Cerebellar cortex (tissue), 1 donor: ENCODE data around the gene NKIRAS2.
A peak's percentile ranks its signal among the peaks of the same experiment; 100 is the strongest.

Source experiments
- DNase-seq: peaks from one replicate; pipeline ENCODE4 v3.0.0-alpha.2; 2015; ENCODE audit warnings: low spot score

NKIRAS2 gene

DNA sequence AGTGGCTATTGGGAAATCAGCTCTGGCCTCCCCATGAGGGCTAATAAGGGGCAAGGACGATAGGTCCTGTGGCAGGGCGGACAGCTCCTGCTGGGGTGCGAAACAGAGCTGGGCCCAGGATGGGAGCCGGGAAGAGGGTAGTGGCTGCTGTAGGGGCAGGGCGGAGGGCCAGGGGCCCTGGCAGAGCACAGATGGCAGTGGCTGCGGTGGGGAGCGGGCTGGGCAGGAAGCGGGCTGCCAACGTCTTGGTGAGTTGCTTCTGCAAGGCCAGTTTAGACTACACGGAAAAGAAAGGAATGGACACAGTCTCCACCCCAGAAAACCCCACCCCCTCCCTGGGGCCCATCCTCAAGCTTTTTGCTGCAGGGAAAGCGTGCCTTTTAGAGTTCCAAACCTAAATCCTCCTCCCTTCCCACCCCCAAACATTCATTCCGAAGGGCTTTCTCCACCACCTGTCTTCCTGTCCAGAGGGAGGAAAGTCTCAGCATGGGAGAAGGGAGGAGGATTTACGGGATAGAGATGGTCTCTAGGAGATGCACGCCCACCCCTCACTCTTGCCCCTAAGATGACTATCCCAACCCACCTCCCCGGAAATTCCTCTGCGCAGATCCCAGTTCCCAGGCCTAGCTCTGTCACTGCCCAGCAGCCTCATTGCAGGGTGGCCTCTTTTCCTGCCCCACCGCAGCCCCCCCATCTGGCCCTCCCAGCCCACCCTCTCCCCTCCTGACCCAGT is 7.1 kb downstream of the NKIRAS2 start:
- DNase-seq = no peak

DNA sequence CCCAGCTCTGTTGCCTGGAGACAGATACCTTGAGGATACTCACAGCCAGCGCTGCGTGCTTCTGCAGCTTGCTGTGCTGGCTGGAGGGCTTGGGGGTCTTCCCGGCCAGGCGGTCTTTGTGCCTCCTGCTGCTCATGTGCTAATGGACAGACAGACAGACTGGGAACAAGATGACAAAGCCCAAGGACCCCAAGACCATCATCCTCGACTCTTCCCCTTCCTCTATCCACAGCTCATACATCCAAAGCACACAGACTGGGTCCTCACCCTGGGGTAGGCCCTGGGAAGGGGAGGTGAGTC is 7.7 kb downstream of the NKIRAS2 start:
- DNase-seq = no peak

DNA sequence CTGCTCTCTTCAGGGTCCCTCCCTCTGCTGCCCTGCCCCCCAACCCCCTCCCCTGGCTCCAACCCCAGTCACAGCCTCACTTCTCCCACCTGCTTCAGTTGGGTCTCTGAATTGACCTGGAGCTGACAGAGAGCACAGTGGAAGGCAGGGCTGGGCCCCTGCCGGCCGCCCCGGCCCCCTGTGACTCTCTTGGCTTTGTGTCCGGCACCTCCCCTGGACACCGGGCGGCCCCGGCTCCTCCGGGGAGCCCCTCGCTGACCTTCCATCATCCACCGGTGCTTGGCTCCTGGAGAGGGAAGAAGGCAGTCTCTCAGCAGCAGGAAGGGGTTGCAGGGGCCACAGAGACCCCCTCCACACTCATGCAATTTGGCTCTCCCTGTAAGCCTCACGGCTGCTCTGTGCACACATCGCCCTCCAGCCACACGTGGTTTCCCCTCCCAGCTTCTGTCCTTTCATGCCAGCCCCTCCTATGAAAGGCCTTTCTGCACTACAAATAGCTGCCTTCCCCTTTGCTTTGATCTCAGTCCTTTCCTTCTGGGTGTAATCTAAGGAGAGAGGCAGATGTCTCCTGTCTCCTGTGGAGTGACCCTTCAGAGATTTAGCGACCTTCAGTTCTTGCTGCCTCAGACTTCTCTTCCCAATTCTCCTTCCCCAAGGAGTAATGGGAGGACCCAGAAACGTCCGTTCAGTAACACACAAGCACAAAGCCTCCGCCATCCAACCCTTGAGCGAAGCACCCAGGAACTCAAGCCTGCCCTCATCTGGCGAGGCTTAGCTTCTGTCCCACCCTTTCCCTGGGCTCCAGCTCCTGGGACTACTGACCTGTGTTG is 8.3 kb downstream of the NKIRAS2 start:
- peak; percentile 55 for DNase-seq

DNA sequence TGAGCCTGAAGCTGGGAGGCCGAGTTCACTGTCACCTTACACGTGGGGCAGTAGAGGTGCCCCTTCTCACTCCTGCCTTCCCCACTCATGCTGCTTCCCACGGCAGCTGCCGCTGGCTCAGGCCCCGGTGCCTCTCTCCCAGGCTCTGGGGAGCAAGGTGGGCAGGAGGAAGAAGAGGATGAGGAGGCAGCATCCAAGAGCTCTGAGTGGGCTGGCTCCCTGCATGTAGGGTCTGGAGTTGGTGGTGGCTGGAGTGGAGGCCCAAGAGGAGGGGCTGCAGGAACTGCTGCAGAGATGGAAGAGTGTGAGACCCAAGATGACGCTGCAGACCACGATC is 8.9 kb downstream of the NKIRAS2 start:
- no peak for DNase-seq

DNA sequence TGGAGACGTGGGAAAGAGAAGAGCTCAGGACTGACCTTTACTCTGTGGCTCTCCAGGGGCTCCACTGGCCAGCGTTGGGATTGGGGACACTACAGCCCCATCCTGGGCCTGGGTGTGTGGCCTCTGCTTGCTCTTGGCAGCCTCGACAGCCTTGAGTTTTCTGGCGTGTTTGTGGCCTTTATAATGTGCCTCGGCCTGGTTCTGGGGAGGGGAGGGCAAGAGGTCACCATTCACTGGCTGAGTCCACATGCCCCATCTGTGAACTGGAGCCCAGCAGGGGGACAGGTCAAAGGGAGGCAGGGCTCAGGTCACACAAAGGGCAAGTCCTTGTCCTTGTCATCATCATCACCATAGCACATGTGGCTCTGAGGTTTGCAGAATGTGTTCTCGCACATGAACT is 11.7 kb downstream of the NKIRAS2 start:
- DNase-seq = no peak

DNA sequence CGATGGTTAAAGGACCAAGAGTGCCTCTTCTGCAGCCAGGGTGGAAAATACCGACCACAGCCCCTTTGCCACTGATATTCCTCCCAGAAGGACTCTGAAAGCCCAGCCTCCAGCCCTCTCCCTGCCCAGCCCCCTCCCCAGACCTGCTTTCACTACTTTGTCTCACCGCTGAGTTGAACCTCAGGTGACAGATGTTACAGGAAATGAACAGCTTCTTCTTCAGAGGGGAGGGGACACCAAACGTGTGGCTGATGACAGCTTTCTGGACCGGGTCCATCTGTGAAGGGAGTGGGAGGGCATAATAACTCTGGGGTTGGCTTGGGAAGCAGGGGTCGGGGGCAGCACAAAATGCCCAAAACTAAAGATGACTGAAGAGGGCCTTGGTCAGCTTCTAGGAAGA is 14.2 kb downstream of the NKIRAS2 start:
- no peak for DNase-seq

DNA sequence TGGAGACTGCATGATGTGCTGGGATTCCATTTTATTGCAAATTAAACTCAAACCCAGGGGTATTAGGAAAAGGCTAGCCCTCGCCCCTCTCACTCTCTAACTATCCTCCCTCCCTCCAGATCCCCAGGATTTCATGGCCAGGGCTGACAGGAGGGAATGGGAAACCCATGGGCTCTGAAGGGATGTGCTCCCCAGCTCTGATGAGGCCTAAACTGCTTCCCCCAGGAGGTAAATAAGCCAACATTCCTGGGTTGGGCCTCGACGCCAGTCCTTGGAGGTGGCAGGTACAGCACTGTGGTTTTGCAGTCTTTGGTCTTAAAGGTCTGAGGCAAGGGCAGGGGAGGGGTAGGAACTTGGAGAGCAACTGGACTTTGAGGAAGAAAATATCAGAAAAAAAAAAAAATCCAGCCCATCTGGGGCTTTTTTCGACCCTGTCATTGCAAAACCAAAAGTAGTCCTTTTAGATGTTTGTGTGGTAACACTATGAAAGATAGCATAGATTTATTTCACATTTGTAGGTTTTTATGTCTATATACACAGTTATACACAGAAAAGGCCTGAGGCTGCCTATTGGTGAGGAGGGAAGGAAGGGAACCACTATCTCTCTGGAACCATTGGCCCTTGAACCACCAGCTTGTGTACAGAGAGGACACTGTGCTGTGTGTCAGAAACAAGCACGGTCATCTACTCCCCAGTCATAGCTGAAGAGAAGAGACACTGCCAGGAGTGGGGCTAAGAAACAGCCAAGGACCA is 18.5 kb downstream of the NKIRAS2 start:
- no peak for DNase-seq

DNA sequence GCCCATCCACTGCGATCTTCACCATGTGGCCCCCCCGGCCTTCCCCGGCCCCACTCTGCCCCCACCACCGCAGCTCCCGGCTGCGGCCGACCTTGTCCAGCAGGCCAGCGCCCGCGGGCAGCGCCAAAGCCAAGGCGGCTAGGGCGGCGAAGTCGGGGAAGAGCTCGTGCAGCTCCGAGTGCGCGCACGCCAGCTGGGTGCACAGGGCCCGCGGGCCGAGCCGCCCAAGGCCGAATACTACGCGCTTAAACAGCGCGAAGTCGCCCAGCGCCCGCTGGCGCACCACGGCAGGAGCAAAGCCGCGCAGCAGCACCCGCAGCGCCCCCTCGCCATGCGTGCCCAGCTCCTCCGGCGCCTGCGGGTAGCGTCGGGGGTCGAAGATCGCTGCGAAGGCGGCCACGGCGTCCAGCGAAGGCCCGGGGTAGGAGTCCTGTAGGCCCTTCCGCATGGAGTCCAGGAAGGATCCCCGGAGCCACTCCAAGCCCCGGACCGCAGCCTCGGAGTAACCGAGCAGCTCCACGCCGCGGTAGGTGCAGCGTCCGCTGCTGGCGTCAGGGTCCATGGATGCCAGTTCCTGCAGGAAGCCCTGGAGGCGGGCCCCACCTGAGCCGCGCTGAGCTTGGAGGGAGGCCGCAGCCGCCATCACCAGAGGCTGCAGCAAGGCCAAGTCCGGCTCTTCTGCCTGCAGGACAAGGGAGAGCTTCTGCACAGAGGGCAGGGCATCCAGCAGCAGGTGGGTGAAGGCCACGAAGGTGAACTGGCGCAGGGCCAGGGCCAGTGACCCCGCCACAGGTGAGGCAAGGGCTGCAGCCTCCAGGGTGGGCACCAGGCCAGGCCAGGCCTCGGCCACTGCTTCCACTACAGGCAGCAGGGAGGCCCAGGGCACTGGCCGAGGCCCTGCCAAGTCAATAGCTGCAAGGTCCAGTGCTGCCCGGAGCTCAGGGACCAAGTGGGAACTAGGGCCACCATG is 20.2 kb downstream of the NKIRAS2 start:
- no peak for DNase-seq

DNA sequence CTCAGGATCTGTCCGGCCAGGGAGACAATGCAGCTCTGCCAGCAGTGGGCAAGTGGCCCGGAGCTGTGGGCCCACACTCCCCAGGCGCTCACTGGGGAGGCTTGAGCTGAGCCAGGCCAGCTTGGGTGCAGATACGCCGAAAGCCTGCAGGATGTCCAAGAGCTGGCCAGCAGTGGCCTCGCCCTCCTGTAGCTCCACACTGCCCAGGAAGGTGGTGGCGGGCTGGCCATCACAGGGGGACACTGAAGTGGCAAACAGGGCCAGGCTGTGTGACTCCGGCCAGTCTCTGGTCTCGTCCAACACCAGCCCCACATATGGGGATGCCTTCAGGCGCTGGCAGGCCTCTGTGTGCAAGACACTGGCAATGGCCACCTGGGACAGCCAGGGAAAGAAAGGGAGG is 20.9 kb downstream of the NKIRAS2 start:
- no peak for DNase-seq

DNA sequence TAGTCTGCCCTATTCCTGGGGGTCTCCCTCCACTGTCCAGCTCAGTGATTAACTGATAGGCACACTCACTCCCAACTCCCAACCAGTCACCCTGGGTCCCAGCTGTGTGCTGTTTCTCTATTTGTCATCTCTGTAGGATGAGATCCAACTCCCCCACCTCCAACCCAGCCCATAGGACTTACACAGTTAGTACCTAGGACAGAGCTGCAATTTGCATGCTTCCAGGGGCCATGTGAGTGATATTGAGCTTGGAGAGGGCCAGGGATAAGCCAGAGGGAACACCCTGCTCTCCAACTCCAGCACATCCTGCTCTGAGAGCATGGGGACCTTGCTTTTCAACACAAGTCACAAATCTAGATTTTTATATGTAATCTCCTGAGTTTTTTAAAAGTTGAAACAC is 21.7 kb downstream of the NKIRAS2 start:
- no peak for DNase-seq

DNA sequence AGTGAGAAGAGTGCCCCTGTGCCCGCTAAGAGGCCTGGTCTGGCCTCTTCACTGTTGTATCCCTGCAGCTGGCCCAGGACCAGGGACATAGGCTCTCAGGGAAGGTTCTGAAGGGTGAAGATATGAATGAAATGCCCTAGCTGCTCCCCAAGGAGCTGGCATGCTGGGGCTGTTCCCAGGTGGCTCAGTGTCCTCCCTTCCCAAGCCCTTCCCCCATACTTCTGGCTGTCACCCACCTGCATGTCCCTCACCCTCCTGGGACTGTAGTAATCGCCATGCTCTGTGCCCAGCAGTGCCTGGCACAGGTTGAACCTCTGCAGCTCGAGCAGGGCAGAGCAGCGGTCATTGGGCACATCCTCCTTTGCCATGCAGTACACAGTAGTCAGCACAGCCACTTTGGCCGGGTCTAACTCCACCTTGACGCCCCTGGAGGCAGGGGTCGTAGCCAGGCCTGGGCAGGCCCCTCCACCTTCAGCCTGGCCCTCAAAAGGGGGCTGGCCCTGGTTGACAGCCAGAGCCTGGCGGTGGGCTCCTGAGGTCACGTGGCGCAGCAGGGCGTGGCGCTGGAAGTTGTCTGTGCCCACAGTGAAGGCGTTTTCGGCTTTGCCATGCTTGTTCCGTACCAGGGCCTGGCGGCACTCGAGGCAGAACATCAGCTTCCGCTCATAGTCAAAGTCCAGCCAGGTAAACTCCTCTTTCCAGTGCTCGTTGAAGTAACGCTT is 22.9 kb downstream of the NKIRAS2 start:
- no peak for DNase-seq

DNA sequence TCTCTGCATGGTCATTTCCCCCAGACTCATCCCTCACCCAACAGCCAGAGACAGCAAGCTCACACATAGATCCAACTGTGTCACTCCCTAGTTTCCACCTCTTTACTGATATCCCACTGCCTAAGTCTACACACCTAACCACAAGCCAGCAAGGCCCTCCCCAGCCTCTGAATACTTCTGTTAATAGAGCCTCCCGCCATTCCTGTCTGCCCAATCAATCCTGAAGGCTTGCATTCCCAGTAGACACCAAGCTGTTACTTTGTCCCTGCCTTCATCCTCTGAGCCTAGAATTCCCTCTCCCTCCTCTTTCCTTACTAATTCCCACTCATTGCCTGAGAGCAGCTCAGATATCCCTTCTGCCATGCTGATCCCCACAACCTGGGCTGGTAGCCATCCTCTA is 25.8 kb downstream of the NKIRAS2 start:
- no peak for DNase-seq

DNA sequence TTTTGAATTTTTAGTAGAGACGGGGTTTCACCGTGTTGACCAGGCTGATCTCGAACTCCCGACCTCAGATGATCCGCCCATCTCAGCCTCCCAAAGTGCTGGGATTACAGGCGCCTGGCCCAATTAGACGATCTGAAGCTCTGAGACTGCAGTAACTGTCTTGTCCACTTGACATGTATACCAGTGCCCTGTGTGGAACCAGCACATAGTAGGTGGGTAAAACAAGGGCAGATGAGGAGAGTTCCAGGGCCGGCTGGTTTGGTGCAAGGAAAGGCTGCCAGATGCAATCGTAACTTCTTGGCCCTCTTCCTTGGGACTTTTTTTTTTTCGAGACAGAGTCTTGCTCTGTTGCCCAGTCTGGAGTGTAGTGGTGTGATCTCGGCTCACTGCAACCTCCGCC is 27.5 kb downstream of the NKIRAS2 start:
- no peak for DNase-seq

DNA sequence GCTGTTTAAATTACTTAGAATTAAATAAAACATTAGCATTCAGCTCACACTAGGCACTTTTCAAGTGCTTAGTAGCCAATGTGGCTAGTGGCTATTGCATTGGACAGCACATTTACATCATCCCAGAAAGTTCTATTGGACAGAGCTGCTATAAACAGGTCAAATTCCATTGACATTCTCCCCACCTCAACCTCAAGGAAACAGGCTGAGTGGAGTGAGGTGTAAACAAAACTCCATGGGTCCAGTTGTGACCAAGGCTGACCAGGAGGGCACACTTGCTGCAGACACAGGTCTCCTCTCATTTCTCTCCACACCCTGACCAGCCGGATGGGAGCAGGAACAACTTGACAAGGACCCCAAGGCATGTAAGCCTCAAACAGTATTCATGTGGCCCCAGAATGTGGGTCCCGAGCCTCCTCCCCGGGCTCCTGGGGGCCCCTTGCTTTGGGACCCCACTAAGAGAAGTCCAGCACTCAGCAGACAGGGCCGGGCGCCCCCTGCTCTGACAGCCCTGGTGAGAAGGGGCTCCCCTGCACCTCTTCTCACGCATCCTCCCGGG is 30.0 kb downstream of the NKIRAS2 start:
- DNase-seq = no peak

DNA sequence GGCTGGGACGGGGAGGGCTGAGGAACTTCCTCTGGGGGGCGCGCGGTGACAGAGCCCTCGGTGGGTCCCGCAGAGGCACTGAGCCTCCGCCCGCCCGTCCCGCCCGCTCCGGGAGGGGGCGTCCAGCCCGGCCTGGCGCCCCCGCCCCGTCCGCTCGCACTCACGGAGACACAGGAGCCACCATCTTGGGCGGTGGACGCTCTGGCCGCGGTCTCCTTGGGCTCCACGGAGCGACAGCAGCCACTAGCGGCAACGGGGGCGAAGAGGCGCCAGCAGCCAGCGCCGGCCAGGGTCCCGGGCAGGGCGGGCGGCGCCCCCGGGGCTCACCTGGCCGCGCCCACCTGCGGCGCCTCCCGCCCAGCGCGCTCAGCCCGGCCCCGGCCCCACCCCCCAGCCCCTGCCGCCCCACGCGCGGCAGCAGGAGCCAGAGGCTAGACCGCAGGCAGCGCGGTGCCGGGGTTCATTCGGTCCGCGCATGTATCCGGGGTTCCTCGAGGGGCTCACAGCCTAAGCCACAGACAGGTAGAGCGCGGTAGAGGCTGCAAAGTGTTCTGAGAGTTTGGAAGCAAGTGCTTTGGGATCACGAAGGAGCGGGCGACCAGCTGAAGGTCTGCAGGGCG is 30.6 kb downstream of the NKIRAS2 start, which contains the start of gene C17orf113:
Gene C17orf113, minus strand, starts transcription at position 209 of the 620 bp plus-strand sequence. CDS start 7,225 bp downstream, outside the sequence.
- peak; percentile 64 for DNase-seq

DNA sequence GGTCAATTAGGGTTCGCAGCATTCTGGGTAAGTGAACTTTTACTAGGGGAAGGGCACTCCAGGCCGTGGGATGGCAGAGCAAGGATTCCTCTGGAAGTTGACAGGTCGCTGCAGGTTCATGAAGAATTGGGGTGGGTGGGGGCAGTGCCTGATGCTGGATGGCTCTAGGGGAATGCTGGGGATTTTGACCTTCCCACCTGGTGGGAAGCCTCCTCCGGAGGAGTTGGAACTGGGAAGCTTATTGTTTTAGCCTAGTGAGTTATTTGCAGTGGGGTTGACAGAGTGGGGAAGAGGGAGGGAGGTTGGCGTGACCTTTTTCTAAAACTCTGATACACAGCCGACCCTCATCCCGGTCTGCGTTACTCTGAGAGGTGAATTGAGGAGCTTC is 31.1 kb downstream of the NKIRAS2 start:
- no peak for DNase-seq

DNA sequence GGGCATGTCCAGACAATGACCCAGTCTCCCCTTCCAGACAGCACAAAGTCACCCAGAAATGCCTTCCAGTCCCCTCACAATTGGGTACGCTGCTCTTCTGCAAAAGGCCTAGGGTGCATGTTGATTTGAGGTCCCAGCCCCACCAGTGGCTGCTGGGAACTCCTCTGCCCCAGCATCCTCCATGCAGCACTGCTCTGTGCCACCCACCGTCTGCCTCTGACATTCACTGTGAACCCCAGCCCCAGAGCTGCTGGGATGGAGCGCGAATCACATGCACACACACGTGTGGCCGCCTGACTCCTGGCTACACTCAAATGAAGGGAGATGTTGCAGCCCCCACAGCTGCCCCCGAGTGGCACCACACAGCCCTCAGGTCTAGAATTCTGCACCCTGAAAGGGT is 31.8 kb downstream of the NKIRAS2 start:
- DNase-seq = no peak

DNA sequence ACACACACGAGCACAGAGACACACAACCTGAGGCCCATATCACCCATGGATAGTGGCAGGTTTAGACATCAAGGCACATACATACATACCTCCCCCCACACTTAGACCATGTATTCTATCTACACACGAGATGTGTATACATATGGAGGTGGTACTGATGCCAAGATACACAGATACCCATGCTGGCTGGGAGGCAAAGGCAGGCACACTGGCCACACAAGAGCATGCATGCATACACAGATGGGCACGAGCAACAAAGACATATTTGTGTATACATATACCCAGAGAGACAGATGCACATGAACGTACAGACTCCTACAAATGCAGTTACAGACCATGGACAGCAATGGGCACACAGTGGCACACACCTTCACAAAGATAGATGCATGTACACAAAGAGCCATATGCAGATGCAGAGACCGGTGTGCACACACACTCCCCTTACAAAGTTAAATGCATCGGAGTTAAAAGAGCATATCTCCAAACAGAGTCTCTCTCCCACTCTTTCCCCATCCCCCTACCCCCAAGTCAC is 32.5 kb downstream of the NKIRAS2 start:
- no peak for DNase-seq

DNA sequence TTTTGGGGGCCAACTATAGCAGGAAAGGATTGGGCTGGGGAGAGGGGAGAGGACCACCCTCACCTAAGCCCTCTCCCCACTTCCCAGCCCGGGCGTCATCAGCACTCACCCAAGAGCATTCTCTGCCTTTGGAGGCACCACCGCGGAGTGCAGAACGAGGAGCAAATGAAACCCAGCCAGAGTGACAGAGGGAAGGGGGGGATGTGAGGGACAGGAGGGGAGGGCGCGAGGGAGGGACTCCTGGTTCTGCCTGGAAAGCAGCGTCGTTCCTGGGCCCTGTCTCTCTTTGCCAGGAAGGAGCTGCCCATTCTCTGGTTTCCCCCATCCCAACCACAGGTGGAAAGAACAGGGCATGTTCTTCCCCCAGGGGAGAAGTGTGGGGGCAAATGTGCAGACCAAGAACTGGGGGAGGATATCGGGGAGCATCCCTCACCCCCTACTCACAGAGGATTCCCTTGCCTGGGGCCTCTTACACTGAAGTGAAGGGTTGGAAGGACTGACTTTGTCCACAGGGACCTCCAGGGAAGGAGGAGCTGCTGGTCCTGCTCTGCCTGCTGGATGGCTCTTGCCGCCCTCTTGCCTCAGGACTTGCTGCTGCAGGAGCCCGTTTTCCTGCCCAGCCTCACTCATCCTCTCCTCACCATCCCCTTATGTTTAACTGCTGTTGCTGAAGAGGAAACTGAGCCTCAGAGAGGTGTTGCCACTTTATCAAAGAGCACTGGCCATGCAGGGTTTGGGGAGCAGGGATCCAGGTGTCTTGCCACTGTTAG is 34.0 kb downstream of the NKIRAS2 start:
- DNase-seq = no peak
